MV-4-11 (cell line): ENCODE results near the gene GSG1L2.

Source experiments
- DNase-seq: peaks from one replicate; lab custom pipeline; 2025; lab: John Stamatoyannopoulos, UW

Gene GSG1L2

GRCh38 chr17:9821921-9822320 is at the start of gene GSG1L2:
Gene GSG1L2 (minus strand): TSS chr17:9822079. CDS start chr17:9822071, 8 bp downstream.
- DNase-seq, result no peak

- DNase-seq, result no peak
Observed at GRCh38 chr17:9868552-9868951, 46.7 kb upstream of the GSG1L2 start.

GRCh38 chr17:9865586-9865985 is 43.7 kb upstream of the GSG1L2 start:
- peak; percentile 72 for DNase-seq

GRCh38 chr17:9862949-9863348 is 41.1 kb upstream of the GSG1L2 start:
- DNase-seq, result no peak

GRCh38 chr17:9862220-9862619 is 40.3 kb upstream of the GSG1L2 start:
- DNase-seq, result peak; percentile 9

- peak; percentile 42 for DNase-seq
Observed at GRCh38 chr17:9860851-9861250, 39.0 kb upstream of the GSG1L2 start.

- no peak for DNase-seq
Observed at GRCh38 chr17:9859781-9860180, 37.9 kb upstream of the GSG1L2 start.

DNA sequence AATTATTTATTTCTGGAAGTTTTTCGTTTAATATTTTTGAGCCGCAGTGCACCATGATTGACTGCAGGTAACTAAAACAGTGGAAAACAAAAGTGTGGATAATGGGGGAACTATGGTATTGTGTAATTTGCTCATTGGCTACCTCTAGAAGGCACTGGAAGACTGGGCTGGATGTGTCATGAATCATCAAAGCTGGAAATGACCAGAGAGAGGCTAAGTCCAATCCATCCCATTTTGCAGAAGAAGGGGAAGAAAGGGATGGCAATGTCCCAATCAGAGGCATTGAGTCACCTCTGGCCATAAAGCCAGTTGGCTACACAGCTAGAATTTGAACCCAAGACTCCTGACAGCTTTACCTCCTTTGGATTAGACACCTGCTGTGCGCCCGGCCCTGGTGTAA is 33.2 kb upstream of the GSG1L2 start:
- no peak for DNase-seq

GRCh38 chr17:9854255-9854654 is 32.4 kb upstream of the GSG1L2 start:
- DNase-seq, result no peak

DNA sequence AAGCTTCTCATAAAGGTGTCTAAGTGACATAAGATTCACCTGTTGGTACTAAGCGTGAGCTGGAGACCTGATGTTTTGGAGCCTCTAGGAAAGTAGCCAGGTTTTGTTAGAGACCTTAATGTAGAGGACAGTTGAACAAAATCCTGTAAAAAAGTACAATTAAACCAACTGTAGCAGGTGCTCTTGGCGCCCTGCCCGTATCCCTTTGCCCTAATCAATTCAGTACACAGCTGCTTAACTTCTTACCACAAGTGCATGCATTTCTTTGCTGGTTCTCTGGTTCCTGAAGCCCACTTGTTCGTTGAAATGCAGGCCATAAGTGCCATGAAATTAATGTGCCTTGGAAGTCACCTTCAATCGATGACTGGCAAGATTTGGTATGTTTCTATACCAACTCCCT is 28.3 kb upstream of the GSG1L2 start:
- no peak for DNase-seq

DNA sequence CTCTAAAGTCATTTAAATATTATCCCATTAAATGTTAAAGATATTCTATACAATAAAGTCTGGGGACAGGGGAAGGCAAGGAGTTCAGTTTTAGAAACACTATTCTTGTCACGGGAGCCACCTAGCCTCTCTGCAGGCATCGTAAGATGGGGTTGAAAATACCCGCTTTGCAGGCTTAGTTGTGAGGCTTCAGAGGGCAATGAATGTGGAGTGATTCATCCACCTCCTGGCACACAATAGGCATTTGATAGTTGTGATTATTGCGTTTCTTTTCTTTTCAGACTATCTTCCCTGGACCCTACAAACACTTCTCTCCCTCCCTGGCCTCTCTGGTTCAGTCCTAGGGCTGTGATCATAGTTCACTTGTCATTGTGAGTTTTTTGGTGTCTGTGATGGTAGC is 23.4 kb upstream of the GSG1L2 start:
- DNase-seq, result no peak

DNA sequence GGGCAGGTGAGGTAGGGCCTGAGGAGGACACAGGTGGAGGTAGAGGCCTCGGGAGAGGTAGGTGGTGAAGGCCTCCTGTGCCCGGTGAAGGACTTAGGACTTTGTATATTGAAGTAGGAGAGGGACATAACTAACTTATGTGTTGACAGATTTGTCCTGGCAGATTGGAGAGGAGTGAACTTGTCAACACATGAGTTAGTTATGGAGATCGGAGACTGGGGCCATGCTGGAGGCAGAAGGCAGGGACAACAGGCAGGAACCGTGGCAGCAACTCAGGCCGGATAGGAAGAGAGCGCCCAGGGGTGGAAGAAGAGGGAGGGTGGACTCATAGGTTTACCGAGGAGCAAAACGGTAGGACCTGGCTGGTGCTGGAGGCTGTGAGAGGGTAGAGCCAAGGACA is 22.3 kb upstream of the GSG1L2 start:
- DNase-seq, result no peak

DNA sequence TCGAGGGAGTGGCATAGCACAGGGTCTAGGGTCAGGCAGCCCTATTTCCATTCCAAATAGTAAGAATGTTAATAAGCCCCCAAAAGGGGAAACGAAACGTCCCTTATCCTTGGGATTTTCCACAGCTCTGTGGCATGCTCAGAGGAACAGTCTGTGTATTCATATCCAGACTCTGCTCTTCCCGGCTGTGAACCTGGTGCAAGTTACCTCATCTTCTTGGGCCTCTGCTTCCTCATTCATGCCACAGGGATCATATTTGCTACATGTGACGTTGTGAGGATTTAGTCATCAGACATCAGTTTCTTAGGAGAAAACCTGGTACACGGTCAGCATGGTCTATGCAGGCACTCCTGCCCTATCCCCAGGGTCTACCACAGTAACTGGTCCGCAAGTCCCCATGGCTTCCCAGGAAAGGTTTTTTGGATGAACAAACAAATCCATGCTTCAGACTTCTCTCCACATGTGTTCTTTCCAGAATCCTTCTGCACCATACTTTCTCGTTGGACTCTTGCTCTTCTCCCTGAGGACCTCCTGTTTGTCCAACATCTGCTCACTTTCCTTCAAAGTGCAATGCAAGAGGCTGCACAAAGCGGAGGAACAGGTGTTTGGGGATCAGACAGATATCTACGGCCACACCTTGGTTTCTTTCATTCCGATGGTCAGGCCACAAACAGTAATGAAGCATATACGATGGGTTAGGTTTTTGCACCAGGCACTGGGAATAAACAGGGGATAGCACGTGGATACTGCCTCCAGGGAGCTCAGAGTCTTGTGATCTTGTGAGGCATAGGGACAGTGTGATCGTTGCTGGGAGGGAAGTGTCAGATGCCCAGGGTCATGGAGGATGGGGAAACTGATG is 21.5 kb upstream of the GSG1L2 start:
- DNase-seq, result no peak

- no peak for DNase-seq
Observed at GRCh38 chr17:9842057-9842758, 20.3 kb upstream of the GSG1L2 start.

- DNase-seq, result no peak
Observed at GRCh38 chr17:9839433-9839832, 17.6 kb upstream of the GSG1L2 start.

DNA sequence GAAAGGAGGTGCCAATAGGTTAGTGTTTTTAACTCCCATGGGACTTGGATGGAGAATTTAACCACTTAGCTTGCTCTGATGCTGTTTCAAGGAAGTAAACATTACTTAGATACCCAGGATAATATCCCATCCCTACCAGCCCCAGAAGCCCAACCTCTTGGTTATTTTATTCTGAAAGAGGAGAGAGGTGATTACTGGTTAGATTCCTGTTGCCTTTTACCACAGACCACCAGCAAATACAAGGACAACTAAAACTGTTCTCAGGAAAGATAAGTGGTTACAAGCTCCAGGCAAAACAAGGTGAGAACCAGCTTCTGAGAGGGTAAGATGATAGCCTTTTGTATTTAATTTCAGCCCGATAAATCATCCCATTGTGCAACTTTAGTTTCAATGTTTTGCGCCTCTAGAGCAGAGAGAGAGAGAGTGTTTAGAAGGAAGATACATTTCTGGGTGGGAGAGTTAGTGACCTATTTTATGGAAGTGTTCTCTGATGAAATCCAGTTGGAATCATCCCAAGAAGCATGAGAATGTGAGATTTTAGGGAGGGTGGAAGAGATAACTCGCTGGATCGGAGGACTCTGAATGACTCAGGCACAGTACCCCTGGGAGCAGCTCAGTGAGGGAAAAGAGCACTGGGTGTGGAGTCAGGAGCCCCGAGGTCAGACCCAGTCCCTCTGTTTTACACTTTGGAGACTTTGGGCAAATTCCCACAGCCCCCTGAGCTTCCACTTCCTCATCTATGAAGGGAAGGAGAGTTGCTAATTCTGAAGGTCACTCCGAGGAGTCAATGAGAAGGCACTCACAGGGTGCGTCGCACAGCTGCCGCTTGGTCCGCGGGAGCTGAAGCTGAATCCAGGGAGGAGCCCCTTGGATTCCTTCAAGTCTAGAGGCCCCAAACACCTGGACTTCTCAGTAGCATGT is 15.9 kb upstream of the GSG1L2 start:
- DNase-seq, result no peak

GRCh38 chr17:9833922-9834321 is 12.0 kb upstream of the GSG1L2 start:
- DNase-seq, result no peak

DNA sequence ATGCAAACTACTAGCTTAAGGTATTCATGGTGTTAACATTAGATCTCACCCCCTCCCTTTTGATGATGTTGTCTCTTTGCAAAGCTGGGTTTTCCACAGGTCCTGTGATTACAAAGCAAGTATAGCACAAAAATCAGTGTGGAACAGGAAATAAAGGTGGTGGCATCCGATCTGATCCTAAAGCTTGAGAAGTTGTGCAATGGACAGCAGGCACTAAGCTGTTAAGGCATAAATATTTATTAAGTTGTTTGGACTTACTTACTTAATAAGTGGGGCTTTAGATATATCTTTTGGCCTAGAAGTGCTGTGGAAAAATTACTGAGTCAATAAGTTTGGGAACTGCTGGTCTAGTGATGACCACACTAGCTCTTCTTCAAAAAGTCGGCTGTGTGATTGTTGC is 8.8 kb upstream of the GSG1L2 start:
- no peak for DNase-seq

DNA sequence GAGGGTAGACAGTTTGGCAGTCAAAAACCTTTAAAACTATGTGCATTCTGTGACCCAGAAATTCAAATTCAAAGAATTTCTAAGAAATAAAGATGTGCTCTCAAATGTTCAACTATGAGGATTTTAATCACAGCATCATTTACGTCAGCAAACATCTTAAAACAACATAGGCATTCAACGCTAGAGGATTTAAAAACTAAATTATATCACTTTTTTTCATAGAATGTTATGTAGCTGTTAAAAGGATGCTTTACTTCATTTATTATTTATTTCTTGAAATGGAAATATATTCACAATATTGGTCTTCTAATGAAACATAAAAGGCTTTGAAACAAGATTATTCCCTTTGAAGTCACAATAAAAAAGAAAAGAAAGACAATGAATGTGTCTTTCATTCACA is 7.5 kb upstream of the GSG1L2 start:
- no peak for DNase-seq

- no peak for DNase-seq
Observed at GRCh38 chr17:9828296-9829295, 6.7 kb upstream of the GSG1L2 start.

DNA sequence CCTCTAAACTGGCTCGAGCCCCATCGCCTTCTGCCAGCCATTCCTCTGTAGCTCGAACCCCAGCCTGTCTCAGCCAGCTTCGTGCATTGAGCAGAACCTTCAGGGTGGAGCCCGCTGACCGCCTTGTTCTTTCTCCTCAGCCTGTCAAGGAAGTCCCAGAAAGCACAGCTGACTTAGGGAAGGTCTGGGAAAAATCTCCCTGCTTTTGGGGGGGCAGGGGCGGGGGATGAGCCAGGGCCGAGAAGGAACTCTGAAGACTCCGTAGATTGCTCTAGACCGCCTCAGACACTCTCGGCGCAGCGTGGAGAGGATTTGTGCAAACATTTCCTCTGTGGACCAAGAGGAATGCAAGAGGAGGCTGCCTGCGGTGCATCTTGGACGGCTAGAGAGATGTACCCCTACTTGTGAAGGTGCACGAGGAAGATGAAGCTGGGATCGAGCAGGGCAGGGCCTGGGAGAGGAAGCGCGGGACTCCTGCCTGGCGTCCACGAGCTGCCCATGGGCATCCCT is 3.8 kb upstream of the GSG1L2 start, which contains the start of gene GLP2R:
GLP2R (plus strand) TSS at position 284 of the 510 bp plus-strand sequence; CDS start at position 424, 140 bp downstream.
- DNase-seq, result no peak
